GM06990 (cell line): Measurements from ENCODE around the gene CRLF1.
A peak's percentile ranks its signal among the peaks of the same experiment; 100 is the strongest.

Experiments
- DNase-seq: peaks from one replicate; pipeline ENCODE4 v3.0.0-alpha.2; 2011; ENCODE audit not compliant: insufficient read length; ENCODE audit errors: extremely low read depth
- H3K27me3 ChIP-seq: replicated peaks from 2 replicates; pipeline ENCODE4 v1.6.0; 2011; ENCODE audit warnings: low read length; ENCODE audit not compliant: control insufficient read depth, insufficient read depth
- H3K36me3 ChIP-seq: 2 replicates; pipeline ENCODE4 v1.5.1; 2011; ENCODE audit warnings: low read length; ENCODE audit not compliant: control insufficient read depth, insufficient read depth
- H3K4me3 ChIP-seq: replicated peaks from 2 replicates; pipeline ENCODE4 v1.5.1; 2011; ENCODE audit warnings: low read depth, mild to moderate bottlenecking, control low read depth, low read length
- TF ChIP-seq, protein P1 (sequence below): IDR thresholded peaks from 2 replicates; pipeline ENCODE4 v1.5.1; 2011; ENCODE audit warnings: low read length, control low read depth, mild to moderate bottlenecking, inconsistent platforms; ENCODE audit not compliant: insufficient read depth, poor library complexity, severe bottlenecking

The CRLF1 gene

DNA sequence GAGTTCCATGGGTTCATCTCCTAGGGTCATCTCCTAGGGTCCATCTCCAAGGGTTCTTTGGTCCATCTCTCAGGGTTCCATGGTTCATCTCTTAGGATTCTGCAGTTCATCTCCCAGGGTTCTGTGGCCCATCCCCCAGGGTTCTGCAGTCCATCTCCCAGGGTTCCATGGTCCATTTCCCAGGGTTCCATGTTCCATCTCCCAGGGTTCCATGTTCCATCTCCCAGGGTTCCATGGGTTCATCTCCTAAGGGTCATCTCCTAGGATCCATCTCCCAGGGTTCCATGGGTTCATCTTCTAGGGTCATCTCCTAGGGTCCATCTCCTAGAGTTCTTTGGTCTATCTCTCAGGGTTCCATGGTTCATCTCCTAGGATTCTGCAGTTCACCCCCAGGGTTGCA lies 11.0 kb upstream of the CRLF1 start:
- H3K36me3 ChIP-seq = no peaks in the 10 kb centered on the region
- H3K4me3 ChIP-seq = no peak overlapping the region
- peaks cover 2% of the 10 kb centered on the region; the same call in 1 of the 2 replicates for H3K27me3 ChIP-seq
- DNase-seq = no peak
- TF ChIP-seq, protein P1, sequence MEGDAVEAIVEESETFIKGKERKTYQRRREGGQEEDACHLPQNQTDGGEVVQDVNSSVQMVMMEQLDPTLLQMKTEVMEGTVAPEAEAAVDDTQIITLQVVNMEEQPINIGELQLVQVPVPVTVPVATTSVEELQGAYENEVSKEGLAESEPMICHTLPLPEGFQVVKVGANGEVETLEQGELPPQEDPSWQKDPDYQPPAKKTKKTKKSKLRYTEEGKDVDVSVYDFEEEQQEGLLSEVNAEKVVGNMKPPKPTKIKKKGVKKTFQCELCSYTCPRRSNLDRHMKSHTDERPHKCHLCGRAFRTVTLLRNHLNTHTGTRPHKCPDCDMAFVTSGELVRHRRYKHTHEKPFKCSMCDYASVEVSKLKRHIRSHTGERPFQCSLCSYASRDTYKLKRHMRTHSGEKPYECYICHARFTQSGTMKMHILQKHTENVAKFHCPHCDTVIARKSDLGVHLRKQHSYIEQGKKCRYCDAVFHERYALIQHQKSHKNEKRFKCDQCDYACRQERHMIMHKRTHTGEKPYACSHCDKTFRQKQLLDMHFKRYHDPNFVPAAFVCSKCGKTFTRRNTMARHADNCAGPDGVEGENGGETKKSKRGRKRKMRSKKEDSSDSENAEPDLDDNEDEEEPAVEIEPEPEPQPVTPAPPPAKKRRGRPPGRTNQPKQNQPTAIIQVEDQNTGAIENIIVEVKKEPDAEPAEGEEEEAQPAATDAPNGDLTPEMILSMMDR = no peak

DNA sequence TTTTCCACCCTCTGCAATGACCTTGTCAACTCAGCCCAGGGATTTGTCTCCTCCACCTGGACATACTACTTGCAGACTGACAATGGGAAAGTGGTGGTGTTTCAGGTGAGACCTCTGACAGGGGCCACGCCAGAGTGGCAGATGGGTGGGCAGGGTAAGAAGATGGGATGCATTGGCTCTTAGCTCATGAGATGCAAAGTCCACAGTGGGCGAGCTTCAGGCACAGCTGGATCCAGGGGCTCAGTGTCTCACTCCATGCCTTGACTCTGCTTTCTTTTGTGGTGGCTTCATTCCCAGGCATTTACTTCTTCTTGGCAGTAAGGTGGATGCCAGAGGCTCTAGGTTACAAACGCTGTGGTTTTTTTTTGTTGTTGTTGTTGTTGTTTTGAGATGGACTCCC lies 9.4 kb upstream of the CRLF1 start:
- no peak overlapping the region for H3K4me3 ChIP-seq
- H3K27me3 ChIP-seq = peaks cover 6% of the 10 kb centered on the region
- TF ChIP-seq, protein P1 = no peak
- no peak for DNase-seq
- H3K36me3 ChIP-seq = no peaks in the 10 kb centered on the region

DNA sequence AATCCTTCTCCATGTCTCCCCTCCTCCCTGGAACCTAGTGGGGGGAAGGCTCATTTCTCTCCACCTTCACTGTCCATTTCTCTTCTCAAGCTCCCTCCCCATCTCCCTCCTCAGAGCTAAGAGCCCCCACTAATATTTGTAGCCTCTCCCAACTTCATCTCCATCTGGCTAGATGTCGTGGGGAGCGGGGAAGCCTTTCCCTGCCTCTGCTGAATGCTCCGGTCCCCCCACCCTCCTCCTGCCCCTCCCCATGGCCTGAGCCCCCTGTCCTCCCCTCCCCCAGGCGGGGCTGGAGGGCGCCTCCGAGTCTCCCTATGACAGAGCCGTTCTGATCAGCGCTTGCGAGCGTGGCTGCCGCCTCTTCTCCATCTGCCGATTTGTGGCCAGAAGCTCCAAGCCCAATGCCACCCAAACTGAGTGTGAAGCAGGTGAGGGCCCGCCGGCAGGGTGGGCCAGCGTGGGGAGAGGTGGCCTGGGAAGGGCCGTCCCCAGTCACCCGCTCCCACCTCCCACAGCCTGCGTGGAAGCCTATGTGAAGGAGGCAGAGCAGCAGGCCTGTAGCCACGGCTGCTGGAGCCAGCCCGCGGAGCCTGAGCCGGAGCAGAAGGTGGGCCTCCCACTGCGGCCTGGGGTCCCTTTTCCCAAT lies 7.1 kb upstream of the CRLF1 start:
- Histone ChIP-seq H3K4me3 (no peak overlapping the region), H3K27me3 (peaks cover 8% of the 10 kb centered on the region), H3K36me3 (no peaks in the 10 kb centered on the region)
- DNase-seq = no peak
- TF ChIP-seq, protein P1 = no peak

GRCh38 chr19:18612772-18613588 lies 6.4 kb upstream of the CRLF1 start, which contains the start of gene TMEM59L:
Gene TMEM59L, plus strand, starts transcription at chr19:18612870. Its CDS starts 89 bp downstream, at chr19:18612959.
- Histone ChIP-seq H3K4me3 (0 out of 2 replicates have a peak within 1 kb of the TSS, but pooled peaks have one; percentile 6), H3K27me3 (peaks cover 12% of the 10 kb centered on the region)
- DNase-seq = no peak

DNA sequence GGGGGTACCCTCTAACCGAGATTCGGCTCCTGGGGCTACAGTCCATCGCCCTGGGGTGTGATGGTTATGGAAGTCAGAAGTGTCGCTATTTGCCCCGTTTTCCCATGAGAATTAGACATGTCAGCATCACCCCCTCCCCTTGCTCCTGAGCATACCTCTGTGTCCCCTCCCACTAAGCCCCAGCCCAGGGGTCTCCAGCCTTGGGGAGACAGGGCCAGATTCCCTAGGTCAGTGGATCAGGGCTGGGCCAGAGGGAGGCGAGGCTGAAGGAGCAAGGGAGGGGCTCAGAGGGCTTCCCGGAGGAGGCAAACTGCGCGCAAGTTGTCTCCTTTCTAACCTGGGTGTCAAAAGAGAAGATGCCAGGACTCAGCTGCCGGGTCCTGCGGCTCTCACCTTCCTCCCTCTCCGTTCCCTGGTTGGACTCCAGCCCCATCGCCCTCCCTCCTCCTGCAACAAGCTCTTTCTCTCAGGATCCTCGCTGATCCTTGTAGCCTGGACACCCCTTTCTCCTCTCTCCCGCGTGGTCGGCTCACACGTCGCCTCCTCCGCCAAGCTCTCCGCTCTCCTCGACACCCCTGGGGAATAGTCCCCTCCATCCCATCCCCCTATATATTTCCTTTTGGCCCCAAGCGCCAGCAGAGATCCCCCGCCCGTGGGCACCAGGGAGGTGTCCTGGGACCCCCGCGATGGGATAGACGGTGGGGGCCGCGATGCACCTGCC lies 5.6 kb upstream of the CRLF1 start:
- TF ChIP-seq, protein P1 = no peak
- no peak for DNase-seq

More at GRCh38 chr19:18612772-18613588, 6.4 kb upstream of the CRLF1 start, which contains the start of gene TMEM59L:
- TF ChIP-seq, protein P1 = no peak
- H3K36me3 ChIP-seq = no peaks in the 10 kb centered on the region

More for the DNA sequence above, 5.6 kb upstream of the CRLF1 start:
- Histone ChIP-seq H3K36me3 (no peaks in the 10 kb centered on the region), H3K27me3 (peaks cover 12% of the 10 kb centered on the region), H3K4me3 (0 out of 2 replicates have a peak overlapping the region, but pooled peaks have one; percentile 6)
